Mammary epithelial cell (primary cell): ENCODE data around the gene PI4KB.

ENCODE experiments used
- EZH2 ChIP-seq: IDR thresholded peaks from 2 replicates; pipeline ENCODE4 v1.6.1; 2012; ENCODE audit warnings: low read length, inconsistent platforms, borderline replicate concordance
- TF ChIP-seq, protein P1 (sequence below), 2 donors: IDR thresholded peaks in 1 of 2; conservative IDR thresholded peaks in 1 of 2; 2 replicates each; pipeline ENCODE4 v1.5.1; 2011 to 2012; ENCODE audit warnings: inconsistent platforms in 2 of 2, low read length in 2 of 2, mild to moderate bottlenecking in 2 of 2, control low read depth in 1 of 2, low read depth in 1 of 2; ENCODE audit not compliant: insufficient read depth in 1 of 2; ENCODE audit errors: extremely low read depth in 1 of 2

DNA sequence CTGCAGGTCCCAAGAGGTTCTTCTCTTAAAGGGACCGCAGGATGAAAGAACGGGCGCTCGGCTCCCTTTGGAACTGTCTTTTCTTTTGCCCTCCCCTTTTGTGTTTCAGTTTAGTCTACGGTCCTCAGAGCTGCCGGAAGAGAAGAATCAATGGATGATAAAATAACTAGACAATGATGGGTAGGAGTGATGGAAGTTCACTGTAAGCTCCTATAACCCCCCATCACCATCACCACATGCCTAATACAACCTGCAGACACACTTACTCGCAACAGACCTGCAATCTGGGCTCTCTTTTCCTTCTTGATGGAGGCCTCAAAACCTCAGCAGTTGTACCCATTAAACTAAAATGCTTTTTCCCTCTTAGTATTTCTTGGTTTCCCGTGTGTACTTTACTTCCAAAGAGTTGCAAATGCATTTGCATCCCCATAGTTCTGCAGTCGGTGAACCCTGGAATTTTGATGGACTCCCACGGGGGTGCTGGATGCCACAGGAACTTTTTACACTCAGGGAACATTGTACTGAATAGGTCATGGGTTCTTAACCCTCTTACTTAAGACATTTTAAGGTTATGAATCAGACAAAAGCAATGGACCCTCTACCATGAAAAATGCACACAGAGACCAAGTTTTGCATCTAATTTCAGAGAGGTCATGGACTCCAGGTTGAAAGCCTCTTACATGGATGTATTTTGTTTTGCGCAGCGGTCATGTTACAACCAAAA is 20.5 kb upstream of the PI4KB start:
- TF ChIP-seq, protein P1, sequence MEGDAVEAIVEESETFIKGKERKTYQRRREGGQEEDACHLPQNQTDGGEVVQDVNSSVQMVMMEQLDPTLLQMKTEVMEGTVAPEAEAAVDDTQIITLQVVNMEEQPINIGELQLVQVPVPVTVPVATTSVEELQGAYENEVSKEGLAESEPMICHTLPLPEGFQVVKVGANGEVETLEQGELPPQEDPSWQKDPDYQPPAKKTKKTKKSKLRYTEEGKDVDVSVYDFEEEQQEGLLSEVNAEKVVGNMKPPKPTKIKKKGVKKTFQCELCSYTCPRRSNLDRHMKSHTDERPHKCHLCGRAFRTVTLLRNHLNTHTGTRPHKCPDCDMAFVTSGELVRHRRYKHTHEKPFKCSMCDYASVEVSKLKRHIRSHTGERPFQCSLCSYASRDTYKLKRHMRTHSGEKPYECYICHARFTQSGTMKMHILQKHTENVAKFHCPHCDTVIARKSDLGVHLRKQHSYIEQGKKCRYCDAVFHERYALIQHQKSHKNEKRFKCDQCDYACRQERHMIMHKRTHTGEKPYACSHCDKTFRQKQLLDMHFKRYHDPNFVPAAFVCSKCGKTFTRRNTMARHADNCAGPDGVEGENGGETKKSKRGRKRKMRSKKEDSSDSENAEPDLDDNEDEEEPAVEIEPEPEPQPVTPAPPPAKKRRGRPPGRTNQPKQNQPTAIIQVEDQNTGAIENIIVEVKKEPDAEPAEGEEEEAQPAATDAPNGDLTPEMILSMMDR (conservative IDR thresholded peaks at IDR 0.05 in 1 of 2, IDR thresholded peaks at IDR 0.05 in 1 of 2; ENCODE audit: extremely low read depth in 1 of 2, insufficient read depth in 1 of 2, low read depth in 1 of 2, low read length in 2 of 2): no peak
- no peak for TF ChIP-seq EZH2
